ENCODE results near the gene NDRG4. TPM values are rescaled to one million over a fixed set of nuclear protein-coding genes. Genes with fewer than 3 reads are reported as not detected.

NDRG4 gene
- total and polyA plus RNA-seq, 2 of the 13 experiments (the other 11 are each of a cell fraction or from before 2014, with no cell fraction given): 1.7 to 2.7 TPM

DNA sequence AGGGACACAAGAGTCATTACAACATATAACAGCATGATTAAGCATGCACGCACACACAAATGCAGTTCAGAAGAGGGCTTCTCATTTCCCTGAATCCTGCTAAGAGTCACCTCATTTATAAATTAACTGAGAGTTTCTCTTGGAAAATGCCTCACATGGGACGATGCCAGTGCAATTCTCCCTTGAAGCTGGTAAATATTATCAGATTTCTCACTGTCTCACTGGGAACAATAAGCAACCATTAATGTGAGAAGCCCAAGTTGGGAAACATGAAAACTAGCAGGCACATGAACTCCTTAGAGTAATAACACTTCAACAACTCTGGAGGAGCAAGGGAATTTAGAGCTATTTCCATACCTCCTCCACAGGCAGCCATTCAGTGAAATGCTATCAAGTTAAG is 41.8 kb downstream of the NDRG4 start (continued):
- TF ChIP-seq, protein P1, sequence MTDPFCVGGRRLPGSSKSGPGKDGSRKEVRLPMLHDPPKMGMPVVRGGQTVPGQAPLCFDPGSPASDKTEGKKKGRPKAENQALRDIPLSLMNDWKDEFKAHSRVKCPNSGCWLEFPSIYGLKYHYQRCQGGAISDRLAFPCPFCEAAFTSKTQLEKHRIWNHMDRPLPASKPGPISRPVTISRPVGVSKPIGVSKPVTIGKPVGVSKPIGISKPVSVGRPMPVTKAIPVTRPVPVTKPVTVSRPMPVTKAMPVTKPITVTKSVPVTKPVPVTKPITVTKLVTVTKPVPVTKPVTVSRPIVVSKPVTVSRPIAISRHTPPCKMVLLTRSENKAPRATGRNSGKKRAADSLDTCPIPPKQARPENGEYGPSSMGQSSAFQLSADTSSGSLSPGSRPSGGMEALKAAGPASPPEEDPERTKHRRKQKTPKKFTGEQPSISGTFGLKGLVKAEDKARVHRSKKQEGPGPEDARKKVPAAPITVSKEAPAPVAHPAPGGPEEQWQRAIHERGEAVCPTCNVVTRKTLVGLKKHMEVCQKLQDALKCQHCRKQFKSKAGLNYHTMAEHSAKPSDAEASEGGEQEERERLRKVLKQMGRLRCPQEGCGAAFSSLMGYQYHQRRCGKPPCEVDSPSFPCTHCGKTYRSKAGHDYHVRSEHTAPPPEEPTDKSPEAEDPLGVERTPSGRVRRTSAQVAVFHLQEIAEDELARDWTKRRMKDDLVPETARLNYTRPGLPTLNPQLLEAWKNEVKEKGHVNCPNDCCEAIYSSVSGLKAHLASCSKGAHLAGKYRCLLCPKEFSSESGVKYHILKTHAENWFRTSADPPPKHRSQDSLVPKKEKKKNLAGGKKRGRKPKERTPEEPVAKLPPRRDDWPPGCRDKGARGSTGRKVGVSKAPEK (CRISPR knock-in tag; IDR thresholded peaks at IDR 0.05; ENCODE audit: borderline replicate concordance): no peak
- TF ChIP-seq CHD4 (IDR thresholded peaks at IDR 0.05; ENCODE audit: borderline replicate concordance, low read length): no peak
- no peak for TF ChIP-seq ZNF563 (CRISPR knock-in tag; IDR thresholded peaks at IDR 0.05)
- TF ChIP-seq, protein P2, sequence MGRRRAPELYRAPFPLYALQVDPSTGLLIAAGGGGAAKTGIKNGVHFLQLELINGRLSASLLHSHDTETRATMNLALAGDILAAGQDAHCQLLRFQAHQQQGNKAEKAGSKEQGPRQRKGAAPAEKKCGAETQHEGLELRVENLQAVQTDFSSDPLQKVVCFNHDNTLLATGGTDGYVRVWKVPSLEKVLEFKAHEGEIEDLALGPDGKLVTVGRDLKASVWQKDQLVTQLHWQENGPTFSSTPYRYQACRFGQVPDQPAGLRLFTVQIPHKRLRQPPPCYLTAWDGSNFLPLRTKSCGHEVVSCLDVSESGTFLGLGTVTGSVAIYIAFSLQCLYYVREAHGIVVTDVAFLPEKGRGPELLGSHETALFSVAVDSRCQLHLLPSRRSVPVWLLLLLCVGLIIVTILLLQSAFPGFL (CRISPR knock-in tag; IDR thresholded peaks at IDR 0.05): no peak
- TF ChIP-seq ZNF709 (CRISPR knock-in tag; IDR thresholded peaks at IDR 0.05): no peak
- no peak for TF ChIP-seq SYNCRIP (IDR thresholded peaks at IDR 0.05; ENCODE audit: insufficient read depth, low read depth, low read length)

DNA sequence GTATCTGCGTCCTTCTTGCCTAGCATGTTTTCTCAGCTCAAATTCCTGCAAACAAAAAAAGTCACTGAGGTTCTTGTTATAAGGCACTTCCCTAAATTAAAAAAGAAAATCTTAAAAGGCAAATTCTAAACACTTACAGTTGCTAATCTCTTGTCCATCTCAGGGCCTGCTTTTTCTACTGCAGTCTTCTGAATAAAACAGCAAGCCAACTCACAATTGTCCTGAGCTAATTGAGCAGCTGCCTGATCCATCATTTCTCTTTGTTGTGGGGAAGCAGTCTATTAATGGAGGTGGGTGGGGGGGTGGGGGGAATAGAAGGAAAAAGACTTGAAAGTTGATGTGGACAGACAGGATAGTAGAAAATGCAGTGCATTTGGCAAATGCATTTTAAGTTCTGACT is 42.3 kb downstream of the NDRG4 start:
- FAIRE-seq: no peak
- intact Hi-C loops (cut with micrococcal nuclease; ENCODE audit: unreplicated experiment): no loop called here
- no peaks in the 10 kb centered on the region for H3K9me3 ChIP-seq (ENCODE audit: low read length)
- 0 out of 2 replicates have a peak, but pooled peaks cover 3% of the 10 kb centered on the region for H4K20me1 ChIP-seq (ENCODE audit: insufficient read depth, low read length)
- H3K9ac ChIP-seq (ENCODE audit: insufficient read depth, low read depth, low read length): no peak overlapping the region
- in situ Hi-C loops (cut with HindIII; ENCODE audit: extremely low pct_ligation_motif_present, low pct_unique_long_range_greater_than_20kb): no loop called here
- no TSS peak for BruUV-seq (replicated peaks)
- peaks cover 43 to 96% of the 10 kb centered on the region in 2 experiments for H3K36me3 ChIP-seq (replicated peaks in 1 of 2; ENCODE audit: control insufficient read depth in 1 of 2, insufficient read depth in 2 of 2, low read length in 2 of 2)
- no peak overlapping the region for H3K4me3 ChIP-seq (replicated peaks in 1 of 3; ENCODE audit: insufficient read depth in 1 of 3, low read depth in 2 of 3, low read length in 3 of 3)
- H3K4me1 ChIP-seq (ENCODE audit: insufficient read depth, low read length): no peaks in the 10 kb centered on the region
- no peak overlapping the region for H2AFZ ChIP-seq (ENCODE audit: low read length)
- ATAC-seq: no peak
- peak; percentile 68 for TF ChIP-seq HNRNPK (IDR thresholded peaks at IDR 0.05; ENCODE audit: low read depth, low read length, poor library complexity, severe bottlenecking)
- TF ChIP-seq, protein P3, sequence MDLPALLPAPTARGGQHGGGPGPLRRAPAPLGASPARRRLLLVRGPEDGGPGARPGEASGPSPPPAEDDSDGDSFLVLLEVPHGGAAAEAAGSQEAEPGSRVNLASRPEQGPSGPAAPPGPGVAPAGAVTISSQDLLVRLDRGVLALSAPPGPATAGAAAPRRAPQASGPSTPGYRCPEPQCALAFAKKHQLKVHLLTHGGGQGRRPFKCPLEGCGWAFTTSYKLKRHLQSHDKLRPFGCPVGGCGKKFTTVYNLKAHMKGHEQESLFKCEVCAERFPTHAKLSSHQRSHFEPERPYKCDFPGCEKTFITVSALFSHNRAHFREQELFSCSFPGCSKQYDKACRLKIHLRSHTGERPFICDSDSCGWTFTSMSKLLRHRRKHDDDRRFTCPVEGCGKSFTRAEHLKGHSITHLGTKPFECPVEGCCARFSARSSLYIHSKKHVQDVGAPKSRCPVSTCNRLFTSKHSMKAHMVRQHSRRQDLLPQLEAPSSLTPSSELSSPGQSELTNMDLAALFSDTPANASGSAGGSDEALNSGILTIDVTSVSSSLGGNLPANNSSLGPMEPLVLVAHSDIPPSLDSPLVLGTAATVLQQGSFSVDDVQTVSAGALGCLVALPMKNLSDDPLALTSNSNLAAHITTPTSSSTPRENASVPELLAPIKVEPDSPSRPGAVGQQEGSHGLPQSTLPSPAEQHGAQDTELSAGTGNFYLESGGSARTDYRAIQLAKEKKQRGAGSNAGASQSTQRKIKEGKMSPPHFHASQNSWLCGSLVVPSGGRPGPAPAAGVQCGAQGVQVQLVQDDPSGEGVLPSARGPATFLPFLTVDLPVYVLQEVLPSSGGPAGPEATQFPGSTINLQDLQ (CRISPR knock-in tag; IDR thresholded peaks at IDR 0.05): no peak
- no peak for DNase-seq (ENCODE audit: low spot score)
- no peaks in the 10 kb centered on the region for H3K27me3 ChIP-seq (ENCODE audit: control insufficient read depth in 1 of 2, insufficient read depth in 2 of 2, low read length in 2 of 2)
- H3K4me2 ChIP-seq (ENCODE audit: low read depth, low read length): no peak overlapping the region
- ChIA-PET POLR2A (interaction anchor here (0.8 kb wide), 1 partner anchor 142 kb away, joined by 3 read pairs; the partner anchor contains the start of gene SLC38A7), CTCF (ENCODE audit: low intra/inter-chr PET ratio, low total read pairs) (no interaction called here)
- H3K27ac ChIP-seq (ENCODE audit: extremely low read length, insufficient read depth, low read length): no peak overlapping the region
- 94% methylated on average over 1 of the region's 1 CpG for WGBS (ENCODE audit: low lambda C conversion rate)
- H3K79me2 ChIP-seq (ENCODE audit: insufficient read depth, low read length): no peaks in the 10 kb centered on the region
